Measurements from ENCODE around the gene FTCD.

DNA sequence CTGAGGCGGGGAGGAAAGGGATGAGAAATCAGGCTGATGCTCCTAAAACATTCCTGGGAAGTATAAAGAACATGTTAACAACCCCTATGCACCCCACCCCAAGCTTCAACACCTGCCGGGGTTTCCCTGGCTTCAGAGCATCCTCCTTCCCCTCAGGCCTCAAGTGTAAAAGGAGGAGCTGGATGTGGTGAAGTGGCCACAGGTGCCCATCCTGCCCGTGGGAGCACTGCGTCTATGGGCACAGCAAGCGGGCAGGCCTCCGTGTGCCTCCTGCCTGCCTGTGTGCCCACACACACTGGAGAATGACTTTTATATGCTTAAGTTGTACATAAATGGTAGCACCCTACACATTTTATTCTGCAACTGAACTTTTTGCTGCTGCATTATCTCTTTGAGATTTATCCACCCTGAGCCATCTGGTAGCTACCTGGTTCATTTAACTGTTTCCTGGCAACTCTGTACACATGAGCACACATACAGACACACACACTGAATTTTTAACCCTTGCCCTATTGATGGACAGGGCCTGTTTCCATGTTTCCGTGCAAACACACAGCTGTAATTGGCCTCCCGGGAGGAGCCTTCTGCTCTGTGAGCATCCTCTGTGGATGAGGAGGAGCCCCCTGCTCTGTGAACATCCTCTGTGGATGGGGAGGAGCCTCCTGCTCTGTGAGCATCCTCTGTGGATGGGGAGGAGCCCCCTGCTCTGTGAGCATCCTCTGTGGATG lies 13.4 kb upstream of the FTCD start:
- TF ChIP-seq, protein P1, sequence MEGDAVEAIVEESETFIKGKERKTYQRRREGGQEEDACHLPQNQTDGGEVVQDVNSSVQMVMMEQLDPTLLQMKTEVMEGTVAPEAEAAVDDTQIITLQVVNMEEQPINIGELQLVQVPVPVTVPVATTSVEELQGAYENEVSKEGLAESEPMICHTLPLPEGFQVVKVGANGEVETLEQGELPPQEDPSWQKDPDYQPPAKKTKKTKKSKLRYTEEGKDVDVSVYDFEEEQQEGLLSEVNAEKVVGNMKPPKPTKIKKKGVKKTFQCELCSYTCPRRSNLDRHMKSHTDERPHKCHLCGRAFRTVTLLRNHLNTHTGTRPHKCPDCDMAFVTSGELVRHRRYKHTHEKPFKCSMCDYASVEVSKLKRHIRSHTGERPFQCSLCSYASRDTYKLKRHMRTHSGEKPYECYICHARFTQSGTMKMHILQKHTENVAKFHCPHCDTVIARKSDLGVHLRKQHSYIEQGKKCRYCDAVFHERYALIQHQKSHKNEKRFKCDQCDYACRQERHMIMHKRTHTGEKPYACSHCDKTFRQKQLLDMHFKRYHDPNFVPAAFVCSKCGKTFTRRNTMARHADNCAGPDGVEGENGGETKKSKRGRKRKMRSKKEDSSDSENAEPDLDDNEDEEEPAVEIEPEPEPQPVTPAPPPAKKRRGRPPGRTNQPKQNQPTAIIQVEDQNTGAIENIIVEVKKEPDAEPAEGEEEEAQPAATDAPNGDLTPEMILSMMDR (conservative IDR thresholded peaks at IDR 0.05 in 1 of 2, IDR thresholded peaks at IDR 0.05 in 1 of 2; ENCODE audit: extremely low read depth in 1 of 2, insufficient read depth in 1 of 2, low read depth in 1 of 2, low read length in 2 of 2), result no peak
- no peak for TF ChIP-seq EZH2 (IDR thresholded peaks at IDR 0.05; ENCODE audit: borderline replicate concordance, low read length)

Data from mammary epithelial cell (primary cell).